Tibial nerve (tissue), 4 donors: ENCODE data around the gene SRBD1. TPM values are rescaled to one million over a fixed set of nuclear protein-coding genes. Genes with fewer than 3 reads are reported as not detected.

Source experiments
- DNase-seq, 2 donors: peaks; one replicate each; pipeline ENCODE4 v3.0.0-alpha.2; 2019; ENCODE audit warnings: low spot score in 2 of 2
- H3K27ac ChIP-seq, 4 donors: fragments of 200-600 bp; sonication (generic) in 3 of 4; one replicate each; pipeline ENCODE4 v1.5.1; 2017 to 2019; ENCODE audit warnings: mild to moderate bottlenecking in 1 of 4
- H3K27me3 ChIP-seq, 2 donors: fragments of 200-600 bp; sonication (generic) in 1 of 2; one replicate each; pipeline versions ENCODE4 v1.5.1 to v1.6.0; 2017 to 2019
- H3K36me3 ChIP-seq, 3 donors: fragments of 200-600 bp; sonication (generic); one replicate each; pipeline ENCODE4 v1.5.1; 2018 to 2019
- H3K4me1 ChIP-seq, 4 donors: fragments of 200-600 bp; sonication (generic) in 3 of 4; one replicate each; pipeline ENCODE4 v1.5.1; 2017 to 2019
- H3K4me3 ChIP-seq, 4 donors: fragments of 200-600 bp; sonication (generic) in 3 of 4; one replicate each; pipeline ENCODE4 v1.5.1; 2017 to 2019; ENCODE audit warnings: mild to moderate bottlenecking in 1 of 4, moderate library complexity in 1 of 4
- H3K9me3 ChIP-seq, 4 donors: fragments of 200-600 bp; sonication (generic) in 3 of 4; one replicate each; pipeline ENCODE4 v1.5.1; 2017 to 2019
- CTCF ChIP-seq, 5 experiments: fragments of 200-600 bp in 3 of 5; fragments of 450-650 bp in 2 of 5; sonication (generic) in 3 of 5; IDR thresholded peaks; one replicate each; pipeline ENCODE4 v1.5.1; 2016 to 2019; ENCODE audit warnings: antibody characterized with exemption in 5 of 5, mild to moderate bottlenecking in 3 of 5, moderate library complexity in 2 of 5
- EP300 ChIP-seq, 2 donors: sonication (generic); formaldehyde crosslinking; IDR thresholded peaks; one replicate each; pipeline ENCODE4 v1.6.1; 2017; ENCODE audit warnings: antibody characterized with exemption in 2 of 2, mild to moderate bottlenecking in 1 of 2
- POLR2A ChIP-seq, 2 donors: fragments of 450-650 bp; IDR thresholded peaks; one replicate each; pipeline ENCODE4 v1.6.1; 2017; ENCODE audit warnings: antibody characterized with exemption in 2 of 2, mild to moderate bottlenecking in 2 of 2, moderate library complexity in 2 of 2
- WGBS, 2 donors: methylation state at CpG; one replicate each; pipeline ENCODE4 v1.1.5; 2018; 5-methylcytosine and 5-hydroxymethylcytosine counted together
- total RNA-seq, 4 donors: library from RNA; depleted of rRNA; stranded (reverse); fragments of >200 nt; gene quantifications; one replicate each; pipeline ENCODE4 v1.1.0, GENCODE V29; 2016

The SRBD1 gene
- total RNA-seq, 4 donors from 2014 or later = 14.7 to 36.7 (median 20.8) TPM

GRCh38 chr2:45614871-45615415 is 3.9 kb upstream of the SRBD1 start:
- no peak for DNase-seq
- peaks cover 0 to 32% (median 4%) of the 10 kb centered on the region in 4 donors for H3K4me1 ChIP-seq
- 71 to 74% methylated on average over 3 of the region's 3 CpGs for WGBS, 2 donors
- no peak overlapping the region for H3K4me3 ChIP-seq
- H3K9me3 ChIP-seq = no peaks in the 10 kb centered on the region
- H3K27ac ChIP-seq = peak overlapping the region in 2 of 4 donors; percentile 18 to 36
- H3K27me3 ChIP-seq = no peaks in the 10 kb centered on the region
- H3K36me3 ChIP-seq = no peaks in the 10 kb centered on the region
- TF ChIP-seq EP300 (IDR thresholded peaks at IDR 0.05) (no peak), POLR2A (IDR thresholded peaks at IDR 0.05) (no peak), CTCF (IDR thresholded peaks at IDR 0.05) (no peak)

GRCh38 chr2:45614330-45614729 is 3.3 kb upstream of the SRBD1 start:
- H3K4me1 ChIP-seq = peaks cover 0 to 38% (median 5%) of the 10 kb centered on the region in 4 donors
- no peaks in the 10 kb centered on the region for H3K27me3 ChIP-seq
- peak overlapping the region in 1 of 4 donors; percentile 36 for H3K27ac ChIP-seq
- no peaks in the 10 kb centered on the region for H3K9me3 ChIP-seq
- DNase-seq = peak in 1 of 2 donors; percentile 33
- no peaks in the 10 kb centered on the region for H3K36me3 ChIP-seq
- no peak for TF ChIP-seq POLR2A (IDR thresholded peaks at IDR 0.05)
- no peak for TF ChIP-seq CTCF (IDR thresholded peaks at IDR 0.05)
- TF ChIP-seq EP300 (IDR thresholded peaks at IDR 0.05) = peak; percentile 43 to 46
- 45 to 54% methylated on average over 1 of the region's 1 CpG for WGBS, 2 donors
- no peak overlapping the region for H3K4me3 ChIP-seq

- Histone ChIP-seq H3K9me3 (no peaks in the 10 kb centered on the region), H3K27me3 (no peaks in the 10 kb centered on the region), H3K4me3 (no peak overlapping the region), H3K36me3 (no peaks in the 10 kb centered on the region), H3K27ac (peak overlapping the region in 3 of 4 donors; percentile 43 to 93 (median 85)), H3K4me1 (peaks cover 0 to 40% (median 5%) of the 10 kb centered on the region in 4 donors)
- no peak for DNase-seq
- WGBS, 2 donors = 56 to 59% methylated on average over 2 of the region's 2 CpGs
- TF ChIP-seq CTCF (IDR thresholded peaks at IDR 0.05) (no peak), POLR2A (IDR thresholded peaks at IDR 0.05) (no peak), EP300 (IDR thresholded peaks at IDR 0.05) (peak in 1 of 2 donors; percentile 23)
Measured at GRCh38 chr2:45612731-45613130, 1.7 kb upstream of the SRBD1 start.

- H3K27ac ChIP-seq = peak overlapping the region in 3 of 4 donors; percentile 43 to 93 (median 85)
- no peak overlapping the region for H3K4me3 ChIP-seq
- 49 to 55% methylated on average over 2 of the region's 2 CpGs for WGBS, 2 donors
Measured at GRCh38 chr2:45612285-45612684, 1.2 kb upstream of the SRBD1 start.

More at GRCh38 chr2:45612285-45612684, 1.2 kb upstream of the SRBD1 start:
- Histone ChIP-seq H3K36me3 (no peaks in the 10 kb centered on the region), H3K4me1 (peaks cover 0 to 40% (median 5%) of the 10 kb centered on the region in 4 donors), H3K9me3 (no peaks in the 10 kb centered on the region), H3K27me3 (no peaks in the 10 kb centered on the region)
- no peak for DNase-seq
- TF ChIP-seq POLR2A (IDR thresholded peaks at IDR 0.05) (no peak), CTCF (IDR thresholded peaks at IDR 0.05) (no peak), EP300 (IDR thresholded peaks at IDR 0.05) (no peak)
